IMR-90 (cell line): ENCODE results near the gene C19orf53. TPM values are rescaled to one million over a fixed set of nuclear protein-coding genes. Genes with fewer than 3 reads are reported as not detected.
A peak's percentile ranks its signal among the peaks of the same experiment; 100 is the strongest.

Experiments
- ATAC-seq: fragments of 200-7000 bp; cut with Tn5 transposase; 2 replicates; pipeline ENCODE4 v1.9.1; 2020; ENCODE audit warnings: low read depth, mild to moderate bottlenecking, moderate library complexity
- BruUV-seq: library from RNA; stranded (reverse); fragments of 400-500 nt; replicated peaks from 2 replicates; lab custom pipeline; 2021; lab: Mats Ljungman, UMichigan
- CTCF ChIA-PET: fragments of 300-600 bp; formaldehyde crosslinking; extraction: SDS; loops from one replicate; lab custom pipeline; 2021; ENCODE audit warnings: antibody characterized with exemption; lab: Yijun Ruan, JAX
- POLR2A ChIA-PET: fragments of 300-600 bp; sonication (Branson Sonifier 250); formaldehyde crosslinking; loops from one replicate; lab custom pipeline; 2022; ENCODE audit warnings: antibody characterized with exemption; ENCODE audit not compliant: unreplicated experiment; lab: Charles Lee
- DNase-seq: peaks from one replicate; pipeline ENCODE4 v3.0.0; 2013
- H2AFZ ChIP-seq: replicated peaks from 2 replicates; pipeline ENCODE3; 2013; ENCODE audit warnings: low read length, mild to moderate bottlenecking; ENCODE audit not compliant: poor library complexity
- H2AK5ac ChIP-seq: 2 replicates; pipeline ENCODE4 v1.6.1; 2013; ENCODE audit warnings: low read depth, low read length, inconsistent platforms
- H2AK9ac ChIP-seq: replicated peaks from 2 replicates; pipeline ENCODE3; 2013; ENCODE audit warnings: mild to moderate bottlenecking, low read depth, low read length, moderate library complexity; ENCODE audit not compliant: poor library complexity
- H2BK120ac ChIP-seq: 2 replicates; pipeline ENCODE4 v1.6.1; 2013; ENCODE audit warnings: low read depth, low read length, inconsistent platforms
- H2BK15ac ChIP-seq: 3 replicates; pipeline ENCODE4 v1.6.1; 2013; ENCODE audit warnings: low read depth, low read length, inconsistent platforms
- H2BK20ac ChIP-seq: 2 replicates; pipeline ENCODE4 v1.6.1; 2013; ENCODE audit warnings: low read depth, mild to moderate bottlenecking, inconsistent platforms, low read length, moderate library complexity
- H2BK5ac ChIP-seq: 2 replicates; pipeline ENCODE4 v1.6.1; 2013; ENCODE audit warnings: mild to moderate bottlenecking, low read depth, low read length, inconsistent platforms; ENCODE audit not compliant: poor library complexity, severe bottlenecking
- H3K14ac ChIP-seq: replicated peaks from 2 replicates; pipeline ENCODE4 v1.6.1; 2013; ENCODE audit warnings: low read depth, low read length, inconsistent platforms
- H3K18ac ChIP-seq: 2 replicates; pipeline ENCODE4 v1.6.1; 2013; ENCODE audit warnings: low read depth, low read length, control low read depth
- H3K23ac ChIP-seq: 2 replicates; pipeline ENCODE4 v1.6.1; 2013; ENCODE audit warnings: low read depth, low read length, inconsistent platforms
- H3K27ac ChIP-seq: 2 replicates; pipeline ENCODE4 v1.5.1; 2013; ENCODE audit warnings: mild to moderate bottlenecking, control low read depth, low read length; ENCODE audit not compliant: insufficient read depth
- H3K27me3 ChIP-seq: 2 replicates; pipeline ENCODE4 v1.6.1; 2013; ENCODE audit warnings: low read length; ENCODE audit not compliant: control insufficient read depth, insufficient read depth
- H3K36me3 ChIP-seq: 2 replicates; pipeline ENCODE4 v1.6.1; 2013; ENCODE audit warnings: low read length, mixed read lengths; ENCODE audit not compliant: control insufficient read depth, insufficient read depth
- H3K4ac ChIP-seq: 2 replicates; pipeline ENCODE4 v1.6.1; 2013; ENCODE audit warnings: low read depth, low read length, inconsistent platforms
- H3K4me1 ChIP-seq: 2 replicates; pipeline ENCODE4 v1.6.1; 2013; ENCODE audit warnings: low read length, mixed read lengths; ENCODE audit not compliant: control insufficient read depth, insufficient read depth
- H3K4me2 ChIP-seq: 2 replicates; pipeline ENCODE4 v1.6.1; 2013; ENCODE audit warnings: low read depth, mild to moderate bottlenecking, control low read depth, low read length, moderate library complexity
- H3K4me3 ChIP-seq: 2 replicates; pipeline ENCODE4 v1.5.1; 2013; ENCODE audit warnings: low read depth, mild to moderate bottlenecking, control low read depth, low read length, moderate library complexity; ENCODE audit not compliant: insufficient read depth
- H3K56ac ChIP-seq: 2 replicates; pipeline ENCODE4 v1.6.1; 2013; ENCODE audit warnings: low read length, inconsistent platforms; ENCODE audit not compliant: insufficient read depth; ENCODE audit errors: extremely low read depth
- H3K79me1 ChIP-seq, 2 experiments: 2 replicates each; pipeline ENCODE4 v1.6.1; 2013; ENCODE audit warnings: low read length in 2 of 2, inconsistent platforms in 1 of 2, low read depth in 1 of 2
- H3K9ac ChIP-seq: 2 replicates; pipeline ENCODE4 v1.6.1; 2013; ENCODE audit warnings: low read depth, low read length, control low read depth
- H3K9me1 ChIP-seq: 2 replicates; pipeline ENCODE4 v1.6.1; 2013; ENCODE audit warnings: low read length, inconsistent platforms; ENCODE audit not compliant: insufficient read depth
- H3K9me3 ChIP-seq: 2 replicates; pipeline ENCODE4 v1.6.1; 2013; ENCODE audit warnings: low read length; ENCODE audit not compliant: control insufficient read depth, insufficient read depth
- H4K20me1 ChIP-seq: 2 replicates; pipeline ENCODE4 v1.6.1; 2013; ENCODE audit warnings: low read length, inconsistent platforms; ENCODE audit not compliant: insufficient read depth
- H4K5ac ChIP-seq: 2 replicates; pipeline ENCODE4 v1.6.1; 2013; ENCODE audit warnings: mild to moderate bottlenecking, low read depth, low read length, control low read depth
- H4K8ac ChIP-seq, 2 experiments: 2 replicates each; pipeline ENCODE4 v1.6.1; 2013; ENCODE audit warnings: low read depth in 2 of 2, low read length in 2 of 2, control low read depth in 1 of 2, inconsistent platforms in 1 of 2
- H4K91ac ChIP-seq: 2 replicates; pipeline ENCODE4 v1.6.1; 2013; ENCODE audit warnings: low read depth, low read length, inconsistent platforms; ENCODE audit not compliant: insufficient read depth
- BHLHE40 ChIP-seq: fragments of 150-350 bp; IDR thresholded peaks from 2 replicates; pipeline ENCODE4 v1.6.1; 2016; ENCODE audit warnings: mild to moderate bottlenecking, low read depth, low read length
- CEBPB ChIP-seq: IDR thresholded peaks from 2 replicates; pipeline ENCODE4 v1.6.1; 2012; ENCODE audit warnings: low read depth, low read length, improper control_type of control experiment
- CHD1 ChIP-seq: IDR thresholded peaks from 2 replicates; pipeline ENCODE4 v1.6.1; 2012; ENCODE audit warnings: low read depth, low read length, improper control_type of control experiment
- FOS ChIP-seq: fragments of 150-350 bp; IDR thresholded peaks from 2 replicates; pipeline ENCODE4 v1.6.1; 2016; ENCODE audit warnings: low read depth, low read length
- MAFK ChIP-seq: IDR thresholded peaks from 2 replicates; pipeline ENCODE4 v1.6.1; 2012; ENCODE audit warnings: low read depth, low read length, improper control_type of control experiment
- MAZ ChIP-seq: IDR thresholded peaks from 2 replicates; pipeline ENCODE4 v1.6.1; 2012; ENCODE audit warnings: low read depth, mild to moderate bottlenecking, low read length, improper control_type of control experiment, moderate library complexity, borderline replicate concordance
- MXI1 ChIP-seq: IDR thresholded peaks from 2 replicates; pipeline ENCODE4 v1.6.1; 2012; ENCODE audit warnings: low read depth, mild to moderate bottlenecking, low read length, moderate library complexity, borderline replicate concordance
- NFE2L2 ChIP-seq: fragments of 150-350 bp; IDR thresholded peaks from 2 replicates; pipeline ENCODE4 v1.6.1; 2016; ENCODE audit warnings: low read depth, mild to moderate bottlenecking, low read length
- POLR2A ChIP-seq: IDR thresholded peaks from 2 replicates; pipeline ENCODE4 v1.6.1; 2012; ENCODE audit warnings: mild to moderate bottlenecking, low read depth, low read length
- RAD21 ChIP-seq: IDR thresholded peaks from 2 replicates; pipeline ENCODE4 v1.6.1; 2012; ENCODE audit warnings: low read length, improper control_type of control experiment
- RCOR1 ChIP-seq: IDR thresholded peaks from 2 replicates; pipeline ENCODE4 v1.6.1; 2012; ENCODE audit warnings: mild to moderate bottlenecking, low read length, improper control_type of control experiment; ENCODE audit not compliant: insufficient replicate concordance
- RFX5 ChIP-seq: IDR thresholded peaks from 2 replicates; pipeline ENCODE4 v1.8.0; 2012; ENCODE audit warnings: low read depth, mild to moderate bottlenecking, low read length, moderate library complexity
- SMC3 ChIP-seq: fragments of 150-350 bp; IDR thresholded peaks from 2 replicates; pipeline ENCODE4 v1.6.1; 2016; ENCODE audit warnings: low read depth, mild to moderate bottlenecking, antibody characterized with exemption, low read length, moderate library complexity
- WGBS, 2 experiments: methylation state at CpG; one replicate each; pipeline versions ENCODE4 v1.1.5 to v1.1.7; 2013; ENCODE audit warnings: missing lambda C conversion rate in 2 of 2; ENCODE audit not compliant: insufficient read length in 1 of 2; ENCODE audit errors: extremely low coverage in 2 of 2; 5-methylcytosine and 5-hydroxymethylcytosine counted together
- dilution Hi-C: fragments of 300-500 bp; cut with HindIII; formaldehyde crosslinking; loops from one replicate; pipeline ENCODE4 v1.14.3; 2018; ENCODE audit warnings: low sequenced_read_pairs; ENCODE audit not compliant: unreplicated experiment
- in situ Hi-C: fragments of 300-500 bp; cut with MboI; formaldehyde crosslinking; loops from 3 replicates; pipeline ENCODE4 v1.14.3; 2019; ENCODE audit warnings: low sequenced_read_pairs, inconsistent platforms, mixed read lengths
- intact Hi-C: fragments of 100-400 bp; cut with micrococcal nuclease; formaldehyde crosslinking; loops from 2 replicates; pipeline ENCODE4 v1.10.0; 2022
- polyA plus RNA-seq, 3 experiments: library from polyadenylated mRNA; depleted of rRNA; stranded (reverse); fragments of >200 nt; gene quantifications; 2 replicates each; pipeline ENCODE4 v1.2.3, GENCODE V29; 2012; ENCODE audit warnings: low replicate concordance in 1 of 3
- total RNA-seq: library from RNA; depleted of rRNA; stranded (reverse); fragments of >200 nt; gene quantifications from 2 replicates; pipeline ENCODE4 v1.2.3, GENCODE V29; 2012
- TF ChIP-seq, protein P1 (sequence below): fragments of 150-350 bp; IDR thresholded peaks from 2 replicates; pipeline ENCODE4 v1.6.1; 2016; ENCODE audit warnings: low read depth, mild to moderate bottlenecking, low read length, moderate library complexity, borderline replicate concordance
- TF ChIP-seq, protein P2 (sequence below): conservative IDR thresholded peaks from 2 replicates; pipeline ENCODE4 v1.5.1; 2012; ENCODE audit warnings: mild to moderate bottlenecking, low read depth, low read length, improper control_type of control experiment
- TF ChIP-seq, protein P3 (sequence below): fragments of 150-350 bp; IDR thresholded peaks from 2 replicates; pipeline ENCODE4 v1.6.1; 2017; ENCODE audit warnings: mild to moderate bottlenecking, antibody characterized with exemption, low read length, low read depth

The C19orf53 gene
- total and polyA plus RNA-seq, 2 of the 4 experiments (the other 2 are of a cell fraction): 61.3 to 290 TPM

DNA sequence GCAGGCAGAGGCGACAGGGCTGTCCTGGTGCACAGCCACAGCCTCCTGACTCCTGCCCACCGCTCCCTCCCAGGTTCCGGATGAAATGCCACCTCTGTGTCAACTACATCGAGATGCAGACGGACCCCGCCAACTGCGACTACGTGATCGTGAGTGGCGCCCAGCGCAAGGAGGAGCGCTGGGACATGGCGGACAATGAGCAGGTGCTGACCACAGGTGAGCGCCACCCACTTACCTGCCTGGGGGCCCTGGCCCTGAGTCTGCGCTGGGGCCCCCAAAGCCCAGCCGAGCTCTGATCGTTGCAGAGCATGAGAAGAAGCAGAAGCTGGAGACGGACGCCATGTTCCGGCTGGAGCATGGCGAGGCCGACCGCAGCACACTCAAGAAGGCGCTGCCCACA lies 15.5 kb upstream of the C19orf53 start:
- CTCF ChIA-PET: no interaction called here
- Histone ChIP-seq H3K4ac (no peak overlapping the region), H3K27me3 (no peaks in the 10 kb centered on the region), H3K56ac (no peak overlapping the region), H3K4me3 (no peak overlapping the region), H2AK9ac (peak overlapping the region; percentile 9), H3K36me3 (peaks cover 78% of the 10 kb centered on the region), H3K79me1 (peaks cover 0 to 22% of the 10 kb centered on the region in 2 experiments; a peak in 3 of 4 replicates), H4K20me1 (no peaks in the 10 kb centered on the region; the same call in 1 of the 2 replicates), H3K4me1 (no peaks in the 10 kb centered on the region; the same call in 1 of the 2 replicates), H3K23ac (no peak overlapping the region), H3K9me3 (no peaks in the 10 kb centered on the region), H2BK5ac (no peak overlapping the region), H3K9me1 (no peaks in the 10 kb centered on the region), H3K27ac (no peak overlapping the region), H4K8ac (no peak overlapping the region), H2BK120ac (no peak overlapping the region), H3K4me2 (no peak overlapping the region), H4K5ac (no peak overlapping the region), H3K18ac (no peak overlapping the region), H3K9ac (no peak overlapping the region), H2BK20ac (no peak overlapping the region), H4K91ac (no peak overlapping the region), H2BK15ac (no peak overlapping the region), H2AFZ (no peak overlapping the region), H2AK5ac (no peak overlapping the region), H3K14ac (no peak overlapping the region)
- dilution Hi-C loops (no loop called here), intact Hi-C loops (no loop called here), in situ Hi-C loops (loop anchor here (25.0 kb wide), 1 partner anchor 329 kb away; the partner anchor contains the start of genes C19orf67 and SAMD1)
- POLR2A ChIA-PET: no interaction called here
- no TSS peak for BruUV-seq
- TF ChIP-seq, protein P1, sequence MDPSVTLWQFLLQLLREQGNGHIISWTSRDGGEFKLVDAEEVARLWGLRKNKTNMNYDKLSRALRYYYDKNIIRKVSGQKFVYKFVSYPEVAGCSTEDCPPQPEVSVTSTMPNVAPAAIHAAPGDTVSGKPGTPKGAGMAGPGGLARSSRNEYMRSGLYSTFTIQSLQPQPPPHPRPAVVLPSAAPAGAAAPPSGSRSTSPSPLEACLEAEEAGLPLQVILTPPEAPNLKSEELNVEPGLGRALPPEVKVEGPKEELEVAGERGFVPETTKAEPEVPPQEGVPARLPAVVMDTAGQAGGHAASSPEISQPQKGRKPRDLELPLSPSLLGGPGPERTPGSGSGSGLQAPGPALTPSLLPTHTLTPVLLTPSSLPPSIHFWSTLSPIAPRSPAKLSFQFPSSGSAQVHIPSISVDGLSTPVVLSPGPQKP: no peak
- TF ChIP-seq BHLHE40 (no peak), CHD1 (no peak), SMC3 (no peak), RCOR1 (no peak), MAZ (no peak), MAFK (no peak), RFX5 (no peak), MXI1 (no peak), RAD21 (no peak), FOS (no peak), NFE2L2 (no peak), CEBPB (no peak), POLR2A (no peak)
- TF ChIP-seq, protein P2, sequence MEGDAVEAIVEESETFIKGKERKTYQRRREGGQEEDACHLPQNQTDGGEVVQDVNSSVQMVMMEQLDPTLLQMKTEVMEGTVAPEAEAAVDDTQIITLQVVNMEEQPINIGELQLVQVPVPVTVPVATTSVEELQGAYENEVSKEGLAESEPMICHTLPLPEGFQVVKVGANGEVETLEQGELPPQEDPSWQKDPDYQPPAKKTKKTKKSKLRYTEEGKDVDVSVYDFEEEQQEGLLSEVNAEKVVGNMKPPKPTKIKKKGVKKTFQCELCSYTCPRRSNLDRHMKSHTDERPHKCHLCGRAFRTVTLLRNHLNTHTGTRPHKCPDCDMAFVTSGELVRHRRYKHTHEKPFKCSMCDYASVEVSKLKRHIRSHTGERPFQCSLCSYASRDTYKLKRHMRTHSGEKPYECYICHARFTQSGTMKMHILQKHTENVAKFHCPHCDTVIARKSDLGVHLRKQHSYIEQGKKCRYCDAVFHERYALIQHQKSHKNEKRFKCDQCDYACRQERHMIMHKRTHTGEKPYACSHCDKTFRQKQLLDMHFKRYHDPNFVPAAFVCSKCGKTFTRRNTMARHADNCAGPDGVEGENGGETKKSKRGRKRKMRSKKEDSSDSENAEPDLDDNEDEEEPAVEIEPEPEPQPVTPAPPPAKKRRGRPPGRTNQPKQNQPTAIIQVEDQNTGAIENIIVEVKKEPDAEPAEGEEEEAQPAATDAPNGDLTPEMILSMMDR: no peak
- TF ChIP-seq, protein P3, sequence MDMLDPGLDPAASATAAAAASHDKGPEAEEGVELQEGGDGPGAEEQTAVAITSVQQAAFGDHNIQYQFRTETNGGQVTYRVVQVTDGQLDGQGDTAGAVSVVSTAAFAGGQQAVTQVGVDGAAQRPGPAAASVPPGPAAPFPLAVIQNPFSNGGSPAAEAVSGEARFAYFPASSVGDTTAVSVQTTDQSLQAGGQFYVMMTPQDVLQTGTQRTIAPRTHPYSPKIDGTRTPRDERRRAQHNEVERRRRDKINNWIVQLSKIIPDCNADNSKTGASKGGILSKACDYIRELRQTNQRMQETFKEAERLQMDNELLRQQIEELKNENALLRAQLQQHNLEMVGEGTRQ: no peak
- ATAC-seq (no peak), DNase-seq (no peak)
- 99% methylated on average over 18 of the region's 24 CpGs; no CpG with 5 or more reads in 1 of the 2 experiments for WGBS, 2 experiments
